GM12878 (cell line): Measurements from ENCODE around the gene RNF152. TPM values are rescaled to one million over a fixed set of nuclear protein-coding genes. Genes with fewer than 3 reads are reported as not detected.

Experiments
- ATAC-seq: fragments of 200-7000 bp; cut with Tn5 transposase; 3 replicates; pipeline ENCODE4 v1.9.1; 2020; ENCODE audit warnings: mild to moderate bottlenecking, moderate library complexity
- BruUV-seq: library from RNA; stranded (reverse); fragments of 400-500 nt; replicated peaks from 2 replicates; lab custom pipeline; 2021; lab: Mats Ljungman, UMichigan
- CTCF ChIA-PET: fragments of 300-600 bp; sonication (Branson Sonifier 250); formaldehyde crosslinking; extraction: SDS; loops from one replicate; lab custom pipeline; 2021; ENCODE audit warnings: inconsistent platforms; lab: Yijun Ruan, JAX
- POLR2A ChIA-PET: fragments of 350-600 bp; formaldehyde crosslinking; extraction: SDS; loops from one replicate; lab custom pipeline; 2021; ENCODE audit warnings: inconsistent platforms; lab: Charles Lee
- RAD21 ChIA-PET: fragments of 300-600 bp; sonication (Branson Sonifier 250); formaldehyde crosslinking; loops from one replicate; lab custom pipeline; 2023; ENCODE audit warnings: antibody characterized with exemption; ENCODE audit not compliant: unreplicated experiment; lab: Charles Lee
- SMC1A ChIA-PET: fragments of 300-600 bp; sonication (Branson Sonifier 250); formaldehyde crosslinking; loops from one replicate; lab custom pipeline; 2023; ENCODE audit not compliant: unreplicated experiment, uncharacterized antibody; lab: Charles Lee
- DNase-seq: peaks from one replicate; pipeline ENCODE4 v3.0.0-alpha.2; 2011; ENCODE audit warnings: low read depth, low spot score
- FAIRE-seq: peaks from 3 replicates; lab custom pipeline; 2011; peaks lifted over from hg19 to GRCh38; lab: Jason Lieb, UNC
- H2AFZ ChIP-seq: 2 replicates; pipeline ENCODE4 v1.6.0; 2011; ENCODE audit warnings: low read depth, low read length, control low read depth; ENCODE audit not compliant: control insufficient read depth
- H3K27ac ChIP-seq: 2 replicates; pipeline ENCODE4 v1.5.1; 2011; ENCODE audit warnings: control low read depth; ENCODE audit not compliant: control insufficient read depth, insufficient read depth
- H3K27me3 ChIP-seq, 2 experiments: replicated peaks in 1 of 2; 2 replicates each; pipeline versions ENCODE4 v1.6.0 to v1.6.1; 2011; ENCODE audit warnings: low read length in 1 of 2; ENCODE audit not compliant: control insufficient read depth in 2 of 2, insufficient read depth in 2 of 2
- H3K36me3 ChIP-seq, 2 experiments: 2 replicates each; pipeline ENCODE4 v1.5.1; 2011; ENCODE audit warnings: low read length in 1 of 2; ENCODE audit not compliant: control insufficient read depth in 2 of 2, insufficient read depth in 2 of 2
- H3K4me1 ChIP-seq: 2 replicates; pipeline ENCODE4 v1.6.1; 2011; ENCODE audit warnings: mild to moderate bottlenecking, low read length, moderate library complexity, mixed read lengths; ENCODE audit not compliant: control insufficient read depth, insufficient read depth
- H3K4me2 ChIP-seq: 2 replicates; pipeline ENCODE4 v1.6.0; 2011; ENCODE audit warnings: control low read depth; ENCODE audit not compliant: control insufficient read depth, insufficient read depth
- H3K4me3 ChIP-seq: fragments of 200-600 bp; sonication (generic); 2 replicates; pipeline ENCODE4 v1.5.1; 2016
- H3K79me2 ChIP-seq: 2 replicates; pipeline ENCODE4 v1.6.0; 2011; ENCODE audit warnings: low read length; ENCODE audit not compliant: control insufficient read depth, insufficient read depth
- H3K9ac ChIP-seq: 2 replicates; pipeline ENCODE4 v1.8.0; 2011; ENCODE audit warnings: low read length, control low read depth, mixed read lengths; ENCODE audit not compliant: control insufficient read depth, insufficient read depth
- H3K9me3 ChIP-seq: replicated peaks from 3 replicates; pipeline ENCODE4 v1.5.1; 2011; ENCODE audit warnings: mild to moderate bottlenecking, low read length; ENCODE audit not compliant: control insufficient read depth, insufficient read depth
- H4K20me1 ChIP-seq: 2 replicates; pipeline ENCODE4 v1.6.0; 2011; ENCODE audit not compliant: control insufficient read depth, insufficient read depth
- CTCF ChIP-seq, 3 experiments: IDR thresholded peaks in 2 of 3; conservative IDR thresholded peaks in 1 of 3; 2 replicates each; pipeline ENCODE4 v1.5.1; 2011; ENCODE audit warnings: low read depth in 3 of 3, low read length in 3 of 3, mild to moderate bottlenecking in 3 of 3, control low read depth in 2 of 3, moderate library complexity in 2 of 3, inconsistent platforms in 1 of 3, mixed read lengths in 1 of 3; ENCODE audit not compliant: control insufficient read depth in 2 of 3, insufficient read depth in 1 of 3; ENCODE audit errors: extremely low read depth in 1 of 3
- ELK1 ChIP-seq: IDR thresholded peaks from 2 replicates; pipeline ENCODE4 v1.6.1; 2012; ENCODE audit warnings: low read depth, low read length, improper control_type of control experiment
- NFIC ChIP-seq: IDR thresholded peaks from 2 replicates; pipeline ENCODE4 v1.6.1; 2012; ENCODE audit warnings: low read depth, mild to moderate bottlenecking, inconsistent platforms, low read length, moderate library complexity
- NFYA ChIP-seq: IDR thresholded peaks from 2 replicates; pipeline ENCODE4 v1.6.1; 2011; ENCODE audit warnings: low read depth, mild to moderate bottlenecking, low read length, improper control_type of control experiment, borderline replicate concordance
- NRF1 ChIP-seq: conservative IDR thresholded peaks from 2 replicates; pipeline ENCODE4 v1.6.1; 2011; ENCODE audit warnings: mild to moderate bottlenecking, low read depth, low read length, improper control_type of control experiment
- SP1 ChIP-seq: IDR thresholded peaks from one replicate; pipeline ENCODE4 v1.6.1; 2011; ENCODE audit warnings: low read depth, low read length
- USF2 ChIP-seq: IDR thresholded peaks from 2 replicates; pipeline ENCODE4 v1.6.1; 2011; ENCODE audit warnings: low read depth, low read length, improper control_type of control experiment, borderline replicate concordance
- ZBTB40 ChIP-seq: fragments of 450-650 bp; IDR thresholded peaks from 2 replicates; pipeline ENCODE4 v1.6.1; 2016; ENCODE audit warnings: mild to moderate bottlenecking, moderate library complexity, borderline replicate concordance
- WGBS: methylation state at CpG from one replicate; pipeline ENCODE4 v1.1.6; 2016; ENCODE audit warnings: low lambda C conversion rate; ENCODE audit not compliant: insufficient replicate concordance, insufficient coverage; ENCODE audit errors: missing lambda C conversion rate; 5-methylcytosine and 5-hydroxymethylcytosine counted together
- in situ Hi-C: fragments of 300-500 bp; cut with MboI; formaldehyde crosslinking; loops from 9 replicates; pipeline ENCODE4 v1.14.3; 2018; ENCODE audit warnings: mixed read lengths
- intact Hi-C: fragments of 100-400 bp; cut with micrococcal nuclease; formaldehyde crosslinking; loops from one replicate; pipeline ENCODE4 v1.14.2; 2022; ENCODE audit not compliant: unreplicated experiment
- polyA plus RNA-seq, 11 experiments: library from polyadenylated mRNA; depleted of rRNA in 4 of 11; unstranded in 6 of 11; stranded (reverse) in 5 of 11; fragments of >200 nt; fragmentation: Nextera tagmentation in 4 of 11; fragmentation: Illumina TruSeq in 1 of 11; extraction: Ambion mirVana in 4 of 11; extraction: Trizol in 1 of 11; gene quantifications; 1 replicate in 1 of 11; 2 replicates in 10 of 11; pipeline versions ENCODE4 v1.2.1 to v1.2.3, GENCODE V29; 2011 to 2016; ENCODE audit warnings: inconsistent platforms in 2 of 11, missing spikeins in 2 of 11, low read depth in 1 of 11
- total RNA-seq, 4 experiments: library from RNA; depleted of rRNA in 3 of 4; stranded (reverse); fragments of >200 nt in 3 of 4; fragmentation: Illumina TruSeq in 1 of 4; extraction: Trizol in 1 of 4; gene quantifications; 2 replicates each; pipeline versions ENCODE4 v1.2.1 to v1.2.3, GENCODE V29; 2013 to 2021

RNF152 gene
- total and polyA plus RNA-seq, 10 of the 15 experiments (the other 5 are each of a cell fraction or from before 2014, with no cell fraction given): under 0.01 to 0.07 (median 0.03) TPM; not detected in 7

GRCh38 chr18:61841706-61842105, 51.1 kb downstream of the RNF152 start:
- no peaks in the 10 kb centered on the region; the same call in 2 of the 3 replicates for H3K9me3 ChIP-seq
- intact Hi-C loops (no loop called here), in situ Hi-C loops (no loop called here)
- no peaks in the 10 kb centered on the region for H3K4me1 ChIP-seq
- H3K27me3 ChIP-seq: peaks cover 0 to 2% of the 10 kb centered on the region in 2 experiments; a peak in 1 of 4 replicates
- CTCF ChIA-PET: no interaction called here
- POLR2A ChIA-PET: no interaction called here
- TF ChIP-seq ZBTB40 (peak; percentile 86), NRF1 (no peak)
- WGBS: 33% methylated on average over 3 of the region's 3 CpGs
- SMC1A ChIA-PET: no interaction called here
- H3K36me3 ChIP-seq: no peaks in the 10 kb centered on the region
- H3K4me3 ChIP-seq: no peak overlapping the region
- no peak overlapping the region for H2AFZ ChIP-seq
- ATAC-seq: no peak
- H3K79me2 ChIP-seq: no peaks in the 10 kb centered on the region
- RAD21 ChIA-PET: no interaction called here
- H3K4me2 ChIP-seq: no peak overlapping the region
- no peak overlapping the region for H3K27ac ChIP-seq
- BruUV-seq: no TSS peak
- no peak overlapping the region for H3K9ac ChIP-seq
- no peaks in the 10 kb centered on the region for H4K20me1 ChIP-seq
- FAIRE-seq: no peak
- DNase-seq: no peak

DNA sequence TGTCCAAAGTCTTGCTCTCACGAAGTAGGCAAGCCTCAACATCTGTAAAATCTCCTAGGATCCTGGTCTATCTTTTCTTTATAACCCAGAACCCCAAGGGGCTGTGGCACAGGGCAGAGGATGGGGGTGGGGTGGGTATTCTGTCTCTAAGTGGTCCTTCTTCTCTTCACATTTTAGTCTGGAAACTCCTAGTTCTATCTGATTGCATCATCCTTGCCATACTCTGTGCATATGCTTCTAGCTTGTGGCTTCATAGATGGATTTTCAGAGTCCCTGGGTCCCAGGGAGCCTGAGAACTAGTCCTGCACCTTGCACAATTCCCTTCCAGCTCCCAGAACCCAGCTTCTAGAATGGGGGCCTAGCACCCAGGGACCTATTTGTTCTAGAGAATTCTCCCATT, 52.5 kb downstream of the RNF152 start:
- ChIA-PET CTCF (interaction anchor here (0.7 kb wide), 1 partner anchor 10 kb away, joined by 3 read pairs; no protein-coding TSS in a partner anchor), RAD21 (no interaction called here)
- 0% methylated on average over 1 of the region's 1 CpG for WGBS
- TF ChIP-seq ELK1 (no peak), USF2 (no peak), CTCF (IDR thresholded peaks at IDR 0.05 in 2 of 3, conservative IDR thresholded peaks at IDR 0.05 in 1 of 3; ENCODE audit: control insufficient read depth in 2 of 3, extremely low read depth in 1 of 3, insufficient read depth in 1 of 3, low read depth in 3 of 3, low read length in 3 of 3) (no peak), NFIC (no peak), NFYA (no peak), SP1 (no peak)

More for the DNA sequence above, 52.5 kb downstream of the RNF152 start:
- H3K27me3 ChIP-seq: peaks cover 0 to 2% of the 10 kb centered on the region in 2 experiments; a peak in 1 of 4 replicates
- H3K9me3 ChIP-seq: no peaks in the 10 kb centered on the region; the same call in 2 of the 3 replicates
- no peaks in the 10 kb centered on the region for H3K36me3 ChIP-seq
- H3K9ac ChIP-seq: no peak overlapping the region
- in situ Hi-C loops (no loop called here), intact Hi-C loops (no loop called here)
- H3K79me2 ChIP-seq: no peaks in the 10 kb centered on the region
- POLR2A ChIA-PET: no interaction called here
- no peak overlapping the region for H3K4me2 ChIP-seq
- no peak for ATAC-seq
- no peaks in the 10 kb centered on the region for H3K4me1 ChIP-seq
- H3K4me3 ChIP-seq: no peak overlapping the region
- no peak for DNase-seq
- no peaks in the 10 kb centered on the region for H4K20me1 ChIP-seq
- FAIRE-seq: no peak
- no TSS peak for BruUV-seq
- H3K27ac ChIP-seq: no peak overlapping the region
- SMC1A ChIA-PET: no interaction called here
- H2AFZ ChIP-seq: no peak overlapping the region
